ENCODE data around the gene CAMK1D.
"Not testable (repeated sequence)": the region's sequence is repeated elsewhere in the genome, so short reads cannot be mapped to it uniquely, and the experiment has no call there.

CAMK1D gene

GRCh38 chr10:12348870-12349628 is at the start of gene CAMK1D:
Gene CAMK1D, plus strand, starts transcription at chr10:12349547.
- DNase-seq: peak; percentile 82

GRCh38 chr10:12301036-12301435 is 48.3 kb upstream of the CAMK1D start:
- not testable (repeated sequence) for DNase-seq

GRCh38 chr10:12308057-12308456 is 41.3 kb upstream of the CAMK1D start:
- DNase-seq: no peak

- no peak for DNase-seq
These were observed 40.5 kb upstream of the CAMK1D start for GRCh38 chr10:12308736-12309375.

- not testable (repeated sequence) for DNase-seq
These were observed 39.6 kb upstream of the CAMK1D start for GRCh38 chr10:12309783-12310182.

GRCh38 chr10:12314836-12315235 is 34.5 kb upstream of the CAMK1D start:
- DNase-seq: no peak

GRCh38 chr10:12319076-12319475 is 30.3 kb upstream of the CAMK1D start:
- DNase-seq: no peak

GRCh38 chr10:12320892-12321291 is 28.5 kb upstream of the CAMK1D start:
- DNase-seq: no peak

GRCh38 chr10:12321641-12322040 is 27.7 kb upstream of the CAMK1D start:
- no peak for DNase-seq

- no peak for DNase-seq
These were observed 26.7 kb upstream of the CAMK1D start for GRCh38 chr10:12322583-12323131.

- DNase-seq: no peak
These were observed 24.8 kb upstream of the CAMK1D start for GRCh38 chr10:12324530-12324929.

- no peak for DNase-seq
These were observed 22.3 kb upstream of the CAMK1D start for GRCh38 chr10:12327074-12327473.

- no peak for DNase-seq
These were observed 21.9 kb upstream of the CAMK1D start for GRCh38 chr10:12327476-12327875.

GRCh38 chr10:12328312-12328711 is 21.0 kb upstream of the CAMK1D start:
- DNase-seq: not testable (repeated sequence)

GRCh38 chr10:12332572-12333379 is 16.6 kb upstream of the CAMK1D start:
- DNase-seq: no peak

GRCh38 chr10:12333380-12334185 is 15.8 kb upstream of the CAMK1D start:
- no peak for DNase-seq

GRCh38 chr10:12334186-12334530 is 15.2 kb upstream of the CAMK1D start:
- no peak for DNase-seq

- DNase-seq: not testable (repeated sequence)
These were observed 14.2 kb upstream of the CAMK1D start for GRCh38 chr10:12335169-12335568.

GRCh38 chr10:12337453-12338372 is 11.6 kb upstream of the CAMK1D start:
- no peak for DNase-seq

- no peak for DNase-seq
These were observed 10.4 kb upstream of the CAMK1D start for GRCh38 chr10:12338981-12339380.

GRCh38 chr10:12340371-12340770 is 9.0 kb upstream of the CAMK1D start:
- no peak for DNase-seq

Data from stimulated activated CD4-positive, alpha-beta T cell treated with anti-CD3 and anti-CD28 coated beads, Interleukin-12 subunit alpha, Interleukin-12 subunit beta, amount 100 ng/mL, for 4 hours (primary cell).